A673 (cell line): ENCODE data around the gene MGAT3. TPM values are rescaled to one million over a fixed set of nuclear protein-coding genes. Genes with fewer than 3 reads are reported as not detected.

Experiments
- BruUV-seq: library from RNA; stranded (reverse); fragments of 400-500 nt; replicated peaks from 2 replicates; lab custom pipeline; 2021; lab: Mats Ljungman, UMichigan
- CTCF ChIA-PET: fragments of 300-600 bp; sonication (Branson Sonifier 250); formaldehyde crosslinking; loops from one replicate; lab custom pipeline; 2022; ENCODE audit warnings: antibody characterized with exemption; lab: Charles Lee
- POLR2A ChIA-PET: fragments of 300-600 bp; sonication (Branson Sonifier 250); formaldehyde crosslinking; loops from one replicate; lab custom pipeline; 2022; ENCODE audit warnings: antibody characterized with exemption; ENCODE audit not compliant: low non-redundant PET; lab: Charles Lee
- DNase-seq: peaks from one replicate; pipeline ENCODE4 v3.0.0-alpha.2; 2015; ENCODE audit warnings: low spot score
- H3K27ac ChIP-seq: fragments of 200-600 bp; sonication (generic); 2 replicates; pipeline ENCODE4 v1.5.1; 2016; ENCODE audit warnings: mixed run types, low read depth, mild to moderate bottlenecking, mixed read lengths, antibody characterized with exemption, low read length; ENCODE audit not compliant: poor library complexity, severe bottlenecking
- H3K27me3 ChIP-seq: fragments of 200-600 bp; sonication (generic); replicated peaks from 2 replicates; pipeline ENCODE4 v1.6.1; 2017; ENCODE audit warnings: mixed run types, low read depth, mild to moderate bottlenecking, mixed read lengths, antibody characterized with exemption, low read length; ENCODE audit not compliant: insufficient read depth, poor library complexity
- H3K36me3 ChIP-seq: fragments of 200-600 bp; sonication (generic); 2 replicates; pipeline ENCODE4 v1.6.1; 2016; ENCODE audit warnings: mixed run types, mild to moderate bottlenecking, mixed read lengths, antibody characterized with exemption, low read length; ENCODE audit not compliant: insufficient read depth, poor library complexity, severe bottlenecking
- H3K4me1 ChIP-seq: fragments of 200-600 bp; sonication (generic); 2 replicates; pipeline ENCODE4 v1.6.1; 2017; ENCODE audit warnings: mixed run types, mild to moderate bottlenecking, mixed read lengths, antibody characterized with exemption, low read length; ENCODE audit not compliant: insufficient read depth, poor library complexity, severe bottlenecking
- H3K4me3 ChIP-seq: fragments of 200-600 bp; sonication (generic); 2 replicates; pipeline ENCODE4 v1.5.1; 2016; ENCODE audit warnings: low read depth, mixed run types, mild to moderate bottlenecking, mixed read lengths, low read length; ENCODE audit not compliant: poor library complexity, severe bottlenecking
- H3K9me3 ChIP-seq: fragments of 200-600 bp; sonication (generic); 2 replicates; pipeline ENCODE4 v1.6.1; 2016; ENCODE audit warnings: mixed run types, low read depth, mild to moderate bottlenecking, mixed read lengths, antibody characterized with exemption, low read length; ENCODE audit not compliant: poor library complexity, severe bottlenecking
- EZH2 ChIP-seq: fragments of 200-600 bp; sonication (generic); IDR thresholded peaks from 2 replicates; pipeline ENCODE4 v1.6.1; 2017; ENCODE audit warnings: borderline replicate concordance, low read depth, mild to moderate bottlenecking, mixed read lengths, antibody characterized with exemption, low read length; ENCODE audit not compliant: poor library complexity, severe bottlenecking
- intact Hi-C: fragments of 100-400 bp; cut with micrococcal nuclease; formaldehyde crosslinking; loops from one replicate; pipeline ENCODE4 v1.10.0; 2022; ENCODE audit not compliant: unreplicated experiment
- total RNA-seq: library from RNA; stranded (reverse); gene quantifications from 2 replicates; pipeline ENCODE4 v1.2.3, GENCODE V29; 2021
- TF ChIP-seq, protein P1 (sequence below): fragments of 300-800, 200-600 bp; sonication (generic); conservative IDR thresholded peaks from 2 replicates; pipeline ENCODE4 v1.5.1; 2017; ENCODE audit warnings: low read depth, mild to moderate bottlenecking, antibody characterized with exemption, low read length, moderate library complexity, mixed read lengths

Gene MGAT3
- total RNA-seq, 1 experiment from 2014 or later, result 2.7 TPM

DNA sequence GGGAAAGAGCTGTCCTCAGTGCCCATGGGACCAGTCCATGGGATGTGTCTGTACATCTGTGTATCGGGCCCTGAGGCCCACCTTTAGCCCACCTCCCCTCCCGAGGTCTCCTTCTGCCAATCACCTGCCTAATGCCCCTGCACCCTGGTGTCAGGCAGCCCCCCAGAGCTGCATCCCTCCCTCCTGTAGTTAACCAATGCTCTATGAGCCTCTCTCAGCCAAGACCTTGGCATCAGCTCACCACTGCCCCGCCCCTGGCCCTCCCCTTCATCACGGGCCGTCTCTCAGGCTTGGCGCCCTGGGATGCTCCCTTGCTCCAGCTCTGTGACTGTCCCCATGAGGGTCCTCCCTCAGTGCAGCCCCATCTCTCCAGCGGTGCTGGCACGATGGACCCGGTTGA lies 18.5 kb downstream of the MGAT3 start:
- POLR2A ChIA-PET, result no interaction called here
- Histone ChIP-seq H3K4me3 (no peak overlapping the region), H3K27ac (no peak overlapping the region), H3K27me3 (no peaks in the 10 kb centered on the region), H3K36me3 (no peaks in the 10 kb centered on the region), H3K9me3 (no peaks in the 10 kb centered on the region), H3K4me1 (peaks cover 14% of the 10 kb centered on the region)
- BruUV-seq, result no TSS peak
- TF ChIP-seq, protein P1, sequence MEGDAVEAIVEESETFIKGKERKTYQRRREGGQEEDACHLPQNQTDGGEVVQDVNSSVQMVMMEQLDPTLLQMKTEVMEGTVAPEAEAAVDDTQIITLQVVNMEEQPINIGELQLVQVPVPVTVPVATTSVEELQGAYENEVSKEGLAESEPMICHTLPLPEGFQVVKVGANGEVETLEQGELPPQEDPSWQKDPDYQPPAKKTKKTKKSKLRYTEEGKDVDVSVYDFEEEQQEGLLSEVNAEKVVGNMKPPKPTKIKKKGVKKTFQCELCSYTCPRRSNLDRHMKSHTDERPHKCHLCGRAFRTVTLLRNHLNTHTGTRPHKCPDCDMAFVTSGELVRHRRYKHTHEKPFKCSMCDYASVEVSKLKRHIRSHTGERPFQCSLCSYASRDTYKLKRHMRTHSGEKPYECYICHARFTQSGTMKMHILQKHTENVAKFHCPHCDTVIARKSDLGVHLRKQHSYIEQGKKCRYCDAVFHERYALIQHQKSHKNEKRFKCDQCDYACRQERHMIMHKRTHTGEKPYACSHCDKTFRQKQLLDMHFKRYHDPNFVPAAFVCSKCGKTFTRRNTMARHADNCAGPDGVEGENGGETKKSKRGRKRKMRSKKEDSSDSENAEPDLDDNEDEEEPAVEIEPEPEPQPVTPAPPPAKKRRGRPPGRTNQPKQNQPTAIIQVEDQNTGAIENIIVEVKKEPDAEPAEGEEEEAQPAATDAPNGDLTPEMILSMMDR, result no peak
- no peak for TF ChIP-seq EZH2
- CTCF ChIA-PET, result no interaction called here
- no peak for DNase-seq
- intact Hi-C loops, result no loop called here

DNA sequence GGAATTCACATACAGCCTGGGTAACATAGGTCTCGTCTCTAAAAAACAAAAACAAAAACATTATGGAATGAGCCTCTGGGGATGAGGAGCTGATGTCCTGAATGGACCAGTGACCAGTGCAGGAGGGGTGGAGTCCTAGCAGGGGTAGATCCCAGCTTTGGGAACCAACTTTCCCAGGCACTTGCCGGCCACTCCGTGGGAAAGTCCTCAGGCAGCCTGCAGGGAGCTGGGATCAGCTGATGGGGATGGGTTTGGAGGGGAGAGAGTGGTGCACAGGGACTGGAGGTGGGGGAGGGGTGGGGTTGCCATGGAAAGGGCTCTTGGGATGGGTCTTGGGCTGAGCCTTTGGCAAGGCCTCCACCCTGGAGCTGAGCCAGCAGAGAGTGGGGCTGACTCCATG lies 19.1 kb downstream of the MGAT3 start:
- peaks cover 14% of the 10 kb centered on the region for H3K4me1 ChIP-seq
- POLR2A ChIA-PET, result no interaction called here

DNA sequence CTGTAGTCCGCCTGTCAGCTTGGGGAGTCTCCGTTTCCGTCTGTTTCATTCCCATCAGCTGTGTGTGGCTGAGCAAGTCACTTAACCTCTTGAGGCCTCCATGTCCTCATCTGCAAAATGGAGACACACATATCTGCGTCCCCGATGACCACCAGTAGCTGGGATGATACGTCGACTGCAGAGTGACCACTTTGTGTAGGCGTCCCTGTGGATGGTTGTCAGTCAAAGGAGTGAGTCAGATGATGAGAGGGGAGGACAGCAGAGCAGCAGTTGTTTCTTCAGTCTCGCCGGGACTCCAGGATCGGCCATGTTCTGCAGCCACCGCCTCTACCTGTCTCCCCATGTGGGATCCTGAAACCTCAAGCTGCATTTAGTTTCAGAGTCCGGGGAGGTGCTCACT lies 19.9 kb downstream of the MGAT3 start:
- intact Hi-C loops, result no loop called here
- Histone ChIP-seq H3K4me1 (peaks cover 7% of the 10 kb centered on the region), H3K36me3 (no peaks in the 10 kb centered on the region), H3K9me3 (no peaks in the 10 kb centered on the region), H3K27ac (no peak overlapping the region), H3K27me3 (no peaks in the 10 kb centered on the region), H3K4me3 (no peak overlapping the region)
- DNase-seq, result no peak
- ChIA-PET CTCF (interaction anchor here (1.4 kb wide), 1 partner anchor 20 kb away, joined by 4 read pairs; no protein-coding TSS in a partner anchor), POLR2A (no interaction called here)
- TF ChIP-seq, protein P1, result no peak
- BruUV-seq, result no TSS peak

More for the DNA sequence above, 19.1 kb downstream of the MGAT3 start:
- BruUV-seq, result no TSS peak
- CTCF ChIA-PET, result interaction anchor here (1.4 kb wide), 1 partner anchor 21 kb away, joined by 4 read pairs; no protein-coding TSS in a partner anchor
- Histone ChIP-seq H3K36me3 (no peaks in the 10 kb centered on the region), H3K27me3 (no peaks in the 10 kb centered on the region), H3K9me3 (no peaks in the 10 kb centered on the region), H3K27ac (no peak overlapping the region), H3K4me3 (no peak overlapping the region)
- no peak for TF ChIP-seq EZH2
- TF ChIP-seq, protein P1, result no peak
- DNase-seq, result no peak
- intact Hi-C loops, result no loop called here
